ENCODE measurements around the gene GSK3B. TPM values are rescaled to one million over a fixed set of nuclear protein-coding genes. Genes with fewer than 3 reads are reported as not detected.
A peak's percentile ranks its signal among the peaks of the same experiment; 100 is the strongest.

The GSK3B gene
- total and polyA plus RNA-seq, 10 of the 15 experiments (the other 5 are each of a cell fraction or from before 2014, with no cell fraction given): 8.5 to 49.8 (median 25.5) TPM

DNA sequence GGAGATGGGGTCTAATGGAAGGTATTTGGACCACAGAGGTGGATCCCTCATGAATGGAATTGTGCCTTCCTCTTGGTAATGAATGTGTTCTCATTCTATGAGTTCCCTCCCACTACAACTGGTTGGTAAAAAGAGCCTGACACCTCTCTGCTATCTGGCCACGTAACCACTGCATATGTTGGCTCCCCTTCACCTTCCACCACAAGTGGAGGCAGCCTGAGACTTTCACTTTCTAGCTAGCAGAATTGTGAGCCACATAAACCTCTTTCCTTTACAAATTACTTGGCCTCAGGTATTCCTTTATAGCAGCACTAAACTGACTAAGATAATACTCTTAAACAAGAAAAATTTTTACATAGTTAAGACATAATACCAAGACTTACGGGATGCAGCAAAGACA lies 157.0 kb downstream of the GSK3B start (continued):
- 0 out of 2 replicates have a peak, but pooled peaks have one; percentile 30 for TF ChIP-seq NFYB (IDR thresholded peaks at IDR 0.05; ENCODE audit: insufficient read depth, low read depth, low read length)
- TF ChIP-seq IKZF1 (conservative IDR thresholded peaks at IDR 0.05): peak; percentile 54; the same call in 1 of the 2 replicates
- 0 out of 2 replicates have a peak, but pooled peaks have one; percentile 33 for TF ChIP-seq MTA3 (IDR thresholded peaks at IDR 0.05; ENCODE audit: borderline replicate concordance, low read length)
- TF ChIP-seq, protein P1, sequence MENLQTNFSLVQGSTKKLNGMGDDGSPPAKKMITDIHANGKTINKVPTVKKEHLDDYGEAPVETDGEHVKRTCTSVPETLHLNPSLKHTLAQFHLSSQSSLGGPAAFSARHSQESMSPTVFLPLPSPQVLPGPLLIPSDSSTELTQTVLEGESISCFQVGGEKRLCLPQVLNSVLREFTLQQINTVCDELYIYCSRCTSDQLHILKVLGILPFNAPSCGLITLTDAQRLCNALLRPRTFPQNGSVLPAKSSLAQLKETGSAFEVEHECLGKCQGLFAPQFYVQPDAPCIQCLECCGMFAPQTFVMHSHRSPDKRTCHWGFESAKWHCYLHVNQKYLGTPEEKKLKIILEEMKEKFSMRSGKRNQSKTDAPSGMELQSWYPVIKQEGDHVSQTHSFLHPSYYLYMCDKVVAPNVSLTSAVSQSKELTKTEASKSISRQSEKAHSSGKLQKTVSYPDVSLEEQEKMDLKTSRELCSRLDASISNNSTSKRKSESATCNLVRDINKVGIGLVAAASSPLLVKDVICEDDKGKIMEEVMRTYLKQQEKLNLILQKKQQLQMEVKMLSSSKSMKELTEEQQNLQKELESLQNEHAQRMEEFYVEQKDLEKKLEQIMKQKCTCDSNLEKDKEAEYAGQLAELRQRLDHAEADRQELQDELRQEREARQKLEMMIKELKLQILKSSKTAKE (IDR thresholded peaks at IDR 0.05; ENCODE audit: low read depth, poor library complexity, severe bottlenecking): peak; percentile 71
- TF ChIP-seq CREM (IDR thresholded peaks at IDR 0.05; ENCODE audit: low read depth): peak; percentile 27; the same call in 1 of the 2 replicates

DNA sequence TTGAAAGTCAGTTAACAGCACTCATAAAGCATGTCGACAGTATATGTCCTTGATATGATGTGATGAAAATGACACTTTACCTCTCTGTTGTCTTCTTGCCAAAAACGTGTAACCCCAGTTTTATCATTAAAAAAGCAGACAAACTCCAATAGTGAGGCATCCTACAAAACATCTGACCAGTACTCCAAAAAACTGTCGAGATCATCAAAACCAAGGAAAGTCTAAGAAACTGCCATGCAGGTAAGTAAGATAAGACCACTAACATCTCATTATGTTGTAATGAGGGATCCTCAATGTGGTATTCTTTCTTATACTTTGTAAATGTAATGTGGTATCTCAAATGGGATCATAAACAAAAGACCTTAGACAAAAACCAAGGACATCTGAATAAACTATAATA lies 160.0 kb downstream of the GSK3B start:
- ChIA-PET RAD21 (ENCODE audit: unreplicated experiment) (no interaction called here), CTCF (no interaction called here), POLR2A (no interaction called here), SMC1A (ENCODE audit: uncharacterized antibody, unreplicated experiment) (no interaction called here)
- no peaks in the 10 kb centered on the region; a peak in 1 of 4 replicates for H3K36me3 ChIP-seq (ENCODE audit: control insufficient read depth in 2 of 2, insufficient read depth in 2 of 2, low read length in 1 of 2)
- DNase-seq (ENCODE audit: low read depth, low spot score) (no peak), ATAC-seq (no peak), FAIRE-seq (no peak)
- H3K79me2 ChIP-seq (ENCODE audit: control insufficient read depth, insufficient read depth, low read length): peaks cover 61% of the 10 kb centered on the region
- WGBS (ENCODE audit: insufficient coverage, insufficient replicate concordance, low lambda C conversion rate, missing lambda C conversion rate): 75% methylated on average over 3 of the region's 3 CpGs
- no peaks in the 10 kb centered on the region for H3K27me3 ChIP-seq (replicated peaks in 1 of 2; ENCODE audit: control insufficient read depth in 2 of 2, insufficient read depth in 2 of 2, low read length in 1 of 2)
- BruUV-seq (replicated peaks): no TSS peak
- in situ Hi-C loops (cut with MboI): no loop called here
- no peak overlapping the region for H3K27ac ChIP-seq (ENCODE audit: control insufficient read depth, insufficient read depth)
- H3K9ac ChIP-seq (ENCODE audit: control insufficient read depth, insufficient read depth, low read length): no peak overlapping the region
- no peak overlapping the region for H3K4me2 ChIP-seq (ENCODE audit: control insufficient read depth, insufficient read depth)
- no peaks in the 10 kb centered on the region for H4K20me1 ChIP-seq (ENCODE audit: control insufficient read depth, insufficient read depth)
- peaks cover 9% of the 10 kb centered on the region for H3K4me1 ChIP-seq (ENCODE audit: control insufficient read depth, insufficient read depth, low read length)
- H3K4me3 ChIP-seq: no peak overlapping the region
- intact Hi-C loops (cut with micrococcal nuclease; ENCODE audit: unreplicated experiment): no loop called here
- H2AFZ ChIP-seq (ENCODE audit: control insufficient read depth, low read depth, low read length): no peak overlapping the region
- no peaks in the 10 kb centered on the region; the same call in 2 of the 3 replicates for H3K9me3 ChIP-seq (replicated peaks; ENCODE audit: control insufficient read depth, insufficient read depth, low read length)
- TF ChIP-seq CHD1 (IDR thresholded peaks at IDR 0.05; ENCODE audit: low read depth, low read length): no peak
- no peak for TF ChIP-seq SIX5 (IDR thresholded peaks at IDR 0.05; ENCODE audit: low read depth, low read length, severe bottlenecking)
- no peak for TF ChIP-seq MYC (IDR thresholded peaks at IDR 0.05; ENCODE audit: insufficient read depth, insufficient read length, insufficient replicate concordance, low read length, severe bottlenecking)
- TF ChIP-seq, protein P2, sequence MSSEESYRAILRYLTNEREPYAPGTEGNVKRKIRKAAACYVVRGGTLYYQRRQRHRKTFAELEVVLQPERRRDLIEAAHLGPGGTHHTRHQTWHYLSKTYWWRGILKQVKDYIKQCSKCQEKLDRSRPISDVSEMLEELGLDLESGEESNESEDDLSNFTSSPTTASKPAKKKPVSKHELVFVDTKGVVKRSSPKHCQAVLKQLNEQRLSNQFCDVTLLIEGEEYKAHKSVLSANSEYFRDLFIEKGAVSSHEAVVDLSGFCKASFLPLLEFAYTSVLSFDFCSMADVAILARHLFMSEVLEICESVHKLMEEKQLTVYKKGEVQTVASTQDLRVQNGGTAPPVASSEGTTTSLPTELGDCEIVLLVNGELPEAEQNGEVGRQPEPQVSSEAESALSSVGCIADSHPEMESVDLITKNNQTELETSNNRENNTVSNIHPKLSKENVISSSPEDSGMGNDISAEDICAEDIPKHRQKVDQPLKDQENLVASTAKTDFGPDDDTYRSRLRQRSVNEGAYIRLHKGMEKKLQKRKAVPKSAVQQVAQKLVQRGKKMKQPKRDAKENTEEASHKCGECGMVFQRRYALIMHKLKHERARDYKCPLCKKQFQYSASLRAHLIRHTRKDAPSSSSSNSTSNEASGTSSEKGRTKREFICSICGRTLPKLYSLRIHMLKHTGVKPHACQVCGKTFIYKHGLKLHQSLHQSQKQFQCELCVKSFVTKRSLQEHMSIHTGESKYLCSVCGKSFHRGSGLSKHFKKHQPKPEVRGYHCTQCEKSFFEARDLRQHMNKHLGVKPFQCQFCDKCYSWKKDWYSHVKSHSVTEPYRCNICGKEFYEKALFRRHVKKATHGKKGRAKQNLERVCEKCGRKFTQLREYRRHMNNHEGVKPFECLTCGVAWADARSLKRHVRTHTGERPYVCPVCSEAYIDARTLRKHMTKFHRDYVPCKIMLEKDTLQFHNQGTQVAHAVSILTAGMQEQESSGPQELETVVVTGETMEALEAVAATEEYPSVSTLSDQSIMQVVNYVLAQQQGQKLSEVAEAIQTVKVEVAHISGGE (CRISPR knock-in tag; IDR thresholded peaks at IDR 0.05): no peak
- TF ChIP-seq POU2F2 (IDR thresholded peaks at IDR 0.05; ENCODE audit: borderline replicate concordance, low read depth, low read length): no peak
- no peak for TF ChIP-seq BHLHE40 (IDR thresholded peaks at IDR 0.05; ENCODE audit: borderline replicate concordance in 1 of 2, low read depth in 2 of 2, low read length in 1 of 2)
- TF ChIP-seq KDM1A (IDR thresholded peaks at IDR 0.05; ENCODE audit: borderline replicate concordance): no peak
- no peak for TF ChIP-seq CEBPB (IDR thresholded peaks at IDR 0.05; ENCODE audit: borderline replicate concordance in 1 of 2, low read depth in 2 of 2, low read length in 2 of 2)
- TF ChIP-seq, protein P3, sequence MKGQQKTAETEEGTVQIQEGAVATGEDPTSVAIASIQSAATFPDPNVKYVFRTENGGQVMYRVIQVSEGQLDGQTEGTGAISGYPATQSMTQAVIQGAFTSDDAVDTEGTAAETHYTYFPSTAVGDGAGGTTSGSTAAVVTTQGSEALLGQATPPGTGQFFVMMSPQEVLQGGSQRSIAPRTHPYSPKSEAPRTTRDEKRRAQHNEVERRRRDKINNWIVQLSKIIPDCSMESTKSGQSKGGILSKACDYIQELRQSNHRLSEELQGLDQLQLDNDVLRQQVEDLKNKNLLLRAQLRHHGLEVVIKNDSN (IDR thresholded peaks at IDR 0.05; ENCODE audit: borderline replicate concordance, extremely low read length, insufficient read depth, low read depth, low read length): no peak
- TF ChIP-seq ZNF274 (IDR thresholded peaks at IDR 0.05; ENCODE audit: insufficient read depth, insufficient read length): no peak
- no peak for TF ChIP-seq IRF4 (IDR thresholded peaks at IDR 0.05; ENCODE audit: low read depth, low read length)
